Activated T-helper 17 cell treated with anti-CD3 and anti-CD28 coated beads, Interleukin-2, amount 50 U/mL, for 72 hours (primary cell): ENCODE data around the gene CEPT1. TPM values are rescaled to one million over a fixed set of nuclear protein-coding genes. Genes with fewer than 3 reads are reported as not detected.

Experiments used
- ATAC-seq: fragments of 150-1000 bp; cut with Tn5 transposase; replicated peaks from 2 replicates; pipeline ENCODE4 v1.10.0; 2021; ENCODE audit warnings: mild to moderate bottlenecking, moderate library complexity
- H3K27ac Mint-ChIP-seq: one replicate; pipeline ENCODE4 v1.8.0; 2022; ENCODE audit warnings: mixed read lengths
- H3K27me3 Mint-ChIP-seq: one replicate; pipeline ENCODE4 v1.8.0; 2022; ENCODE audit warnings: mixed read lengths
- H3K36me3 Mint-ChIP-seq: one replicate; pipeline ENCODE4 v1.8.0; 2022; ENCODE audit warnings: low read depth, mild to moderate bottlenecking, mixed read lengths
- H3K4me1 Mint-ChIP-seq: one replicate; pipeline ENCODE4 v1.8.0; 2022; ENCODE audit warnings: mixed read lengths
- H3K4me3 Mint-ChIP-seq: one replicate; pipeline ENCODE4 v1.8.0; 2022; ENCODE audit warnings: mild to moderate bottlenecking, mixed read lengths
- H3K9me3 Mint-ChIP-seq: one replicate; pipeline ENCODE4 v1.8.0; 2022; ENCODE audit warnings: mixed read lengths
- total RNA-seq, 2 donors: library from RNA; stranded (reverse); gene quantifications; one replicate each; pipeline ENCODE4 v1.2.3, GENCODE V29; 2022

CEPT1 gene
- total RNA-seq, 2 donors from 2014 or later = 31.3 to 31.4 TPM

- peaks cover 53% of the 10 kb centered on the region for H3K36me3 Mint-ChIP-seq
- ATAC-seq = peak; percentile 63
- H3K27ac Mint-ChIP-seq = peak overlapping the region; percentile 94
- H3K27me3 Mint-ChIP-seq = no peaks in the 10 kb centered on the region
- peaks cover 12% of the 10 kb centered on the region for H3K4me1 Mint-ChIP-seq
- H3K9me3 Mint-ChIP-seq = no peaks in the 10 kb centered on the region
- peak overlapping the region; percentile 89 for H3K4me3 Mint-ChIP-seq
These were observed 583 bp upstream of the CEPT1 start for GRCh38 chr1:111139324-111139955.

GRCh38 chr1:111140680-111140967 lies 601 bp downstream of the CEPT1 start:
- peaks cover 42% of the 10 kb centered on the region for H3K36me3 Mint-ChIP-seq
- H3K27ac Mint-ChIP-seq = peak overlapping the region; percentile 94
- ATAC-seq = no peak
- H3K9me3 Mint-ChIP-seq = no peaks in the 10 kb centered on the region
- no peaks in the 10 kb centered on the region for H3K27me3 Mint-ChIP-seq
- H3K4me3 Mint-ChIP-seq = peak overlapping the region; percentile 89
- peaks cover 12% of the 10 kb centered on the region for H3K4me1 Mint-ChIP-seq

GRCh38 chr1:111141245-111142220 lies 1.5 kb downstream of the CEPT1 start:
- Mint-ChIP-seq H3K4me1 (peaks cover 22% of the 10 kb centered on the region), H3K27me3 (no peaks in the 10 kb centered on the region), H3K27ac (peak overlapping the region; percentile 94), H3K36me3 (peaks cover 39% of the 10 kb centered on the region), H3K4me3 (peak overlapping the region; percentile 89), H3K9me3 (no peaks in the 10 kb centered on the region)
- ATAC-seq = no peak

- peaks cover 23% of the 10 kb centered on the region for H3K4me1 Mint-ChIP-seq
- H3K27ac Mint-ChIP-seq = no peak overlapping the region
- H3K27me3 Mint-ChIP-seq = no peaks in the 10 kb centered on the region
- H3K4me3 Mint-ChIP-seq = no peak overlapping the region
- no peaks in the 10 kb centered on the region for H3K9me3 Mint-ChIP-seq
- ATAC-seq = no peak
- H3K36me3 Mint-ChIP-seq = peaks cover 44% of the 10 kb centered on the region
These were observed 2.4 kb downstream of the CEPT1 start for GRCh38 chr1:111142356-111142975.

GRCh38 chr1:111145542-111145941 lies 5.5 kb downstream of the CEPT1 start:
- no peak for ATAC-seq
- H3K27ac Mint-ChIP-seq = peak overlapping the region; percentile 87

GRCh38 chr1:111145963-111146768 lies 6.1 kb downstream of the CEPT1 start:
- peak; percentile 77 for ATAC-seq
- Mint-ChIP-seq H3K27ac (peak overlapping the region; percentile 87), H3K36me3 (peaks cover 58% of the 10 kb centered on the region), H3K4me3 (peak overlapping the region; percentile 59), H3K27me3 (no peaks in the 10 kb centered on the region), H3K9me3 (no peaks in the 10 kb centered on the region), H3K4me1 (peaks cover 32% of the 10 kb centered on the region)

More at GRCh38 chr1:111145542-111145941, 5.5 kb downstream of the CEPT1 start:
- no peaks in the 10 kb centered on the region for H3K27me3 Mint-ChIP-seq
- H3K36me3 Mint-ChIP-seq = peaks cover 52% of the 10 kb centered on the region
- H3K4me3 Mint-ChIP-seq = peak overlapping the region; percentile 59
- H3K4me1 Mint-ChIP-seq = peaks cover 32% of the 10 kb centered on the region
- no peaks in the 10 kb centered on the region for H3K9me3 Mint-ChIP-seq

- no peak for ATAC-seq
These were observed 7.9 kb downstream of the CEPT1 start for GRCh38 chr1:111147948-111148347.

GRCh38 chr1:111148376-111148881 lies 8.4 kb downstream of the CEPT1 start:
- H3K9me3 Mint-ChIP-seq = no peaks in the 10 kb centered on the region
- peaks cover 81% of the 10 kb centered on the region for H3K36me3 Mint-ChIP-seq
- no peak for ATAC-seq
- no peaks in the 10 kb centered on the region for H3K27me3 Mint-ChIP-seq
- H3K4me1 Mint-ChIP-seq = peaks cover 40% of the 10 kb centered on the region
- no peak overlapping the region for H3K4me3 Mint-ChIP-seq
- peak overlapping the region; percentile 47 for H3K27ac Mint-ChIP-seq

More at GRCh38 chr1:111147948-111148347, 7.9 kb downstream of the CEPT1 start:
- Mint-ChIP-seq H3K27ac (no peak overlapping the region), H3K9me3 (no peaks in the 10 kb centered on the region), H3K4me3 (no peak overlapping the region), H3K36me3 (peaks cover 76% of the 10 kb centered on the region), H3K27me3 (no peaks in the 10 kb centered on the region), H3K4me1 (peaks cover 35% of the 10 kb centered on the region)

- H3K36me3 Mint-ChIP-seq = peaks cover 99% of the 10 kb centered on the region
- H3K27ac Mint-ChIP-seq = peak overlapping the region; percentile 67
- no peaks in the 10 kb centered on the region for H3K27me3 Mint-ChIP-seq
- peaks cover 44% of the 10 kb centered on the region for H3K4me1 Mint-ChIP-seq
- ATAC-seq = no peak
- H3K9me3 Mint-ChIP-seq = no peaks in the 10 kb centered on the region
- H3K4me3 Mint-ChIP-seq = no peak overlapping the region
These were observed 11.8 kb downstream of the CEPT1 start for GRCh38 chr1:111151838-111152237.

GRCh38 chr1:111154021-111154999 lies 14.3 kb downstream of the CEPT1 start:
- Mint-ChIP-seq H3K36me3 (peaks cover 88% of the 10 kb centered on the region), H3K4me3 (no peak overlapping the region), H3K4me1 (peaks cover 44% of the 10 kb centered on the region), H3K27me3 (no peaks in the 10 kb centered on the region), H3K9me3 (no peaks in the 10 kb centered on the region), H3K27ac (no peak overlapping the region)
- ATAC-seq = no peak

- no peaks in the 10 kb centered on the region for H3K27me3 Mint-ChIP-seq
- peaks cover 88% of the 10 kb centered on the region for H3K36me3 Mint-ChIP-seq
- H3K27ac Mint-ChIP-seq = no peak overlapping the region
- no peak overlapping the region for H3K4me3 Mint-ChIP-seq
- peaks cover 30% of the 10 kb centered on the region for H3K4me1 Mint-ChIP-seq
- no peak for ATAC-seq
- H3K9me3 Mint-ChIP-seq = no peaks in the 10 kb centered on the region
These were observed 17.4 kb downstream of the CEPT1 start for GRCh38 chr1:111157431-111157830.

- Mint-ChIP-seq H3K4me3 (no peak overlapping the region), H3K36me3 (peaks cover 77% of the 10 kb centered on the region), H3K4me1 (no peaks in the 10 kb centered on the region), H3K27me3 (no peaks in the 10 kb centered on the region), H3K27ac (peak overlapping the region; percentile 20), H3K9me3 (no peaks in the 10 kb centered on the region)
- no peak for ATAC-seq
These were observed 21.9 kb downstream of the CEPT1 start for GRCh38 chr1:111161843-111162487.
